Esophagus squamous epithelium (tissue), 4 donors: ENCODE measurements around the gene ACSF2.

Experiments
- CTCF ChIP-seq, 6 experiments: fragments of 450-650 bp in 4 of 6; fragments of 200-600 bp in 2 of 6; sonication (generic) in 2 of 6; IDR thresholded peaks; one replicate each; pipeline ENCODE4 v1.5.1; 2016 to 2019; ENCODE audit warnings: antibody characterized with exemption in 6 of 6, mild to moderate bottlenecking in 4 of 6, moderate library complexity in 4 of 6
- POLR2A ChIP-seq, 4 donors: fragments of 450-650 bp; IDR thresholded peaks; one replicate each; pipeline ENCODE4 v1.6.1; 2017; ENCODE audit warnings: antibody characterized with exemption in 4 of 4, mild to moderate bottlenecking in 4 of 4, moderate library complexity in 3 of 4

GRCh38 chr17:50487213-50488096 is 61.4 kb downstream of the ACSF2 start:
- TF ChIP-seq POLR2A (IDR thresholded peaks at IDR 0.05) (no peak), CTCF (IDR thresholded peaks at IDR 0.05) (no peak)
